ENCODE results near the gene ACSL6.

Gene ACSL6

GRCh38 chr5:131950706-131951105 is 60.8 kb downstream of the ACSL6 start:
- Histone ChIP-seq H3K9me3 (ENCODE audit: insufficient read depth, low read depth, low read length) (no peaks in the 10 kb centered on the region), H3K4me3 (ENCODE audit: low read length, poor library complexity, severe bottlenecking) (no peak overlapping the region), H3K4me2 (ENCODE audit: low read depth, low read length, poor library complexity, severe bottlenecking) (no peak overlapping the region), H3K79me2 (ENCODE audit: insufficient read depth, low read length) (no peaks in the 10 kb centered on the region), H3K9me2 (replicated peaks; ENCODE audit: low read depth, low read length) (no peaks in the 10 kb centered on the region), H4K20me1 (ENCODE audit: insufficient read depth, low read length, poor library complexity, severe bottlenecking) (no peaks in the 10 kb centered on the region), H3K36me3 (ENCODE audit: insufficient read depth, low read length) (no peaks in the 10 kb centered on the region), H3F3A (ENCODE audit: low read depth) (no peaks in the 10 kb centered on the region), H3K4me1 (ENCODE audit: insufficient read depth, low read length, poor library complexity, severe bottlenecking) (no peaks in the 10 kb centered on the region), H3K9ac (ENCODE audit: low read depth, low read length, poor library complexity, severe bottlenecking) (no peak overlapping the region), H3K27me3 (ENCODE audit: insufficient read depth, low read length, poor library complexity, severe bottlenecking) (no peaks in the 10 kb centered on the region), H2AFZ (ENCODE audit: low read length) (no peak overlapping the region)
- TF ChIP-seq CTCF (conservative IDR thresholded peaks at IDR 0.05; ENCODE audit: low read length) (no peak), EZH2phosphoT487 (IDR thresholded peaks at IDR 0.05; ENCODE audit: borderline replicate concordance) (no peak)

GRCh38 chr5:131947445-131947844 is 64.0 kb downstream of the ACSL6 start:
- Histone ChIP-seq H3K36me3 (ENCODE audit: insufficient read depth, low read length) (no peaks in the 10 kb centered on the region), H2AFZ (ENCODE audit: low read length) (no peak overlapping the region), H3K9me3 (ENCODE audit: insufficient read depth, low read depth, low read length) (no peaks in the 10 kb centered on the region), H3K9me2 (replicated peaks; ENCODE audit: low read depth, low read length) (no peaks in the 10 kb centered on the region), H3K4me2 (ENCODE audit: low read depth, low read length, poor library complexity, severe bottlenecking) (no peak overlapping the region), H3K4me1 (ENCODE audit: insufficient read depth, low read length, poor library complexity, severe bottlenecking) (no peaks in the 10 kb centered on the region), H3K9ac (ENCODE audit: low read depth, low read length, poor library complexity, severe bottlenecking) (no peak overlapping the region), H3F3A (ENCODE audit: low read depth) (no peaks in the 10 kb centered on the region), H3K27me3 (ENCODE audit: insufficient read depth, low read length, poor library complexity, severe bottlenecking) (no peaks in the 10 kb centered on the region), H3K4me3 (ENCODE audit: low read length, poor library complexity, severe bottlenecking) (no peak overlapping the region), H4K20me1 (ENCODE audit: insufficient read depth, low read length, poor library complexity, severe bottlenecking) (no peaks in the 10 kb centered on the region), H3K79me2 (ENCODE audit: insufficient read depth, low read length) (no peaks in the 10 kb centered on the region)
- TF ChIP-seq EZH2phosphoT487 (IDR thresholded peaks at IDR 0.05; ENCODE audit: borderline replicate concordance) (no peak), CTCF (conservative IDR thresholded peaks at IDR 0.05; ENCODE audit: low read length) (no peak)

GRCh38 chr5:131945551-131946168 is 65.8 kb downstream of the ACSL6 start, which contains the start of gene MEIKIN:
TSS of gene MEIKIN (minus strand) at chr5:131945663. CDS start at chr5:131945505, 158 bp downstream.
- Histone ChIP-seq H3K9ac (ENCODE audit: low read depth, low read length, poor library complexity, severe bottlenecking) (no peak within 1 kb of the TSS), H3K4me2 (ENCODE audit: low read depth, low read length, poor library complexity, severe bottlenecking) (no peak within 1 kb of the TSS)

More at GRCh38 chr5:131945551-131946168, 65.8 kb downstream of the ACSL6 start, which contains the start of gene MEIKIN:
- Histone ChIP-seq H4K20me1 (ENCODE audit: insufficient read depth, low read length, poor library complexity, severe bottlenecking) (no peaks in the 10 kb centered on the region), H3F3A (ENCODE audit: low read depth) (no peaks in the 10 kb centered on the region), H3K9me2 (replicated peaks; ENCODE audit: low read depth, low read length) (no peaks in the 10 kb centered on the region), H3K79me2 (ENCODE audit: insufficient read depth, low read length) (no peaks in the 10 kb centered on the region), H3K27me3 (ENCODE audit: insufficient read depth, low read length, poor library complexity, severe bottlenecking) (no peaks in the 10 kb centered on the region), H3K36me3 (ENCODE audit: insufficient read depth, low read length) (no peaks in the 10 kb centered on the region), H3K9me3 (ENCODE audit: insufficient read depth, low read depth, low read length) (no peaks in the 10 kb centered on the region), H3K4me3 (ENCODE audit: low read length, poor library complexity, severe bottlenecking) (no peak within 1 kb of the TSS), H3K4me1 (ENCODE audit: insufficient read depth, low read length, poor library complexity, severe bottlenecking) (no peaks in the 10 kb centered on the region), H2AFZ (ENCODE audit: low read length) (no peak within 1 kb of the TSS)
- TF ChIP-seq CTCF (conservative IDR thresholded peaks at IDR 0.05; ENCODE audit: low read length): no peak
- TF ChIP-seq EZH2phosphoT487 (IDR thresholded peaks at IDR 0.05; ENCODE audit: borderline replicate concordance): no peak

Data from Loucy (cell line).